Testis (tissue), 3 donors: Measurements from ENCODE around the gene TUB. TPM values are rescaled to one million over a fixed set of nuclear protein-coding genes. Genes with fewer than 3 reads are reported as not detected.

Experiments used
- DNase-seq: peaks from one replicate; pipeline ENCODE4 v3.0.0-alpha.2; 2019
- H3K27ac ChIP-seq, 2 donors: fragments of 200-600 bp; sonication (generic); one replicate each; pipeline ENCODE4 v1.5.1; 2019
- H3K27me3 ChIP-seq: fragments of 200-600 bp; sonication (generic); one replicate; pipeline ENCODE4 v1.5.1; 2019
- H3K36me3 ChIP-seq: fragments of 200-600 bp; sonication (generic); one replicate; pipeline ENCODE4 v1.5.1; 2017; ENCODE audit warnings: low read depth; ENCODE audit errors: missing control alignments
- H3K4me1 ChIP-seq: fragments of 200-600 bp; sonication (generic); one replicate; pipeline ENCODE4 v1.5.1; 2019
- H3K4me3 ChIP-seq, 2 donors: fragments of 200-600 bp; sonication (generic); one replicate each; pipeline ENCODE4 v1.5.1; 2017 to 2019
- H3K9me3 ChIP-seq: fragments of 200-600 bp; sonication (generic); one replicate; pipeline ENCODE4 v1.5.1; 2017
- POLR2A ChIP-seq: fragments of 450-650 bp; IDR thresholded peaks from one replicate; pipeline ENCODE4 v1.6.1; 2017; ENCODE audit warnings: antibody characterized with exemption, mild to moderate bottlenecking, moderate library complexity
- WGBS, 2 donors: methylation state at CpG; one replicate each; pipeline ENCODE4 v1.1.5; 2018; 5-methylcytosine and 5-hydroxymethylcytosine counted together
- intact Hi-C: fragments of 100-400 bp; cut with DNase I; formaldehyde crosslinking; loops from one replicate; pipeline ENCODE4 v1.15.1; 2023; ENCODE audit warnings: low total_unique reads
- polyA plus RNA-seq: library from polyadenylated mRNA; stranded (reverse); fragments of 350-450 nt; fragmentation: Illumina TruSeq; extraction: RNeasy Lipid Tissue Mini Kit (QIAGEN cat#74804); gene quantifications from one replicate; pipeline ENCODE4 v1.2.3, GENCODE V29; 2014; ENCODE audit warnings: low read depth, low replicate concordance; ENCODE audit not compliant: insufficient read depth
- total RNA-seq, 2 donors: library from RNA; depleted of rRNA; stranded (reverse); fragments of >200 nt; gene quantifications; one replicate each; pipeline ENCODE4 v1.2.3, GENCODE V29; 2016
- TF ChIP-seq, protein P1 (sequence below), 3 experiments: fragments of 450-650 bp in 2 of 3; fragments of 200-600 bp in 1 of 3; sonication (generic) in 1 of 3; IDR thresholded peaks; one replicate each; pipeline ENCODE4 v1.5.1; 2016 to 2019; ENCODE audit warnings: antibody characterized with exemption in 3 of 3, mild to moderate bottlenecking in 2 of 3, moderate library complexity in 1 of 3

TUB gene
- total and polyA plus RNA-seq, 3 donors from 2014 or later = 8.9 to 16.5 (median 15.6) TPM

DNA sequence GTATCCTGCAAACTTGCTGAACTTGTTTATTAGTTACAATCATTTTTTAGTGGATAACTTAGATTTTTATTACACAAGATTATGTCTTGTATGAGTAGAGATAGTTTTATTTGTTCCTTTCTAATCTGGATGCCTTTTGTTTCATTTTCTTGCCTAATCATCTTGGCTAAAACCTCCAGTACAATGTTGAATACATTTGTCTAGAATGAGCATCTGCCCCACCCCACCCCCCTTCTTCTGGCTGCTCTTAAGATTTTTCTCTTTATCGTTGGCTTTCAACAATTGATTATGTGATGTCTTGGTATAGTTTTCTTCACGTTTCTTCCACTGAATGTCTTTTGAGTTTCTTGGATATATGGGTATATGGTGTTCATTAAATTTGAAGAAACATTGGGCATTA, 37.3 kb upstream of the TUB start:
- Histone ChIP-seq H3K27ac (no peak overlapping the region), H3K27me3 (no peaks in the 10 kb centered on the region), H3K36me3 (no peaks in the 10 kb centered on the region), H3K9me3 (no peaks in the 10 kb centered on the region), H3K4me1 (peaks cover 6% of the 10 kb centered on the region), H3K4me3 (no peak overlapping the region)
- no peak for DNase-seq
- intact Hi-C loops = no loop called here
- TF ChIP-seq POLR2A = no peak
- TF ChIP-seq, protein P1, sequence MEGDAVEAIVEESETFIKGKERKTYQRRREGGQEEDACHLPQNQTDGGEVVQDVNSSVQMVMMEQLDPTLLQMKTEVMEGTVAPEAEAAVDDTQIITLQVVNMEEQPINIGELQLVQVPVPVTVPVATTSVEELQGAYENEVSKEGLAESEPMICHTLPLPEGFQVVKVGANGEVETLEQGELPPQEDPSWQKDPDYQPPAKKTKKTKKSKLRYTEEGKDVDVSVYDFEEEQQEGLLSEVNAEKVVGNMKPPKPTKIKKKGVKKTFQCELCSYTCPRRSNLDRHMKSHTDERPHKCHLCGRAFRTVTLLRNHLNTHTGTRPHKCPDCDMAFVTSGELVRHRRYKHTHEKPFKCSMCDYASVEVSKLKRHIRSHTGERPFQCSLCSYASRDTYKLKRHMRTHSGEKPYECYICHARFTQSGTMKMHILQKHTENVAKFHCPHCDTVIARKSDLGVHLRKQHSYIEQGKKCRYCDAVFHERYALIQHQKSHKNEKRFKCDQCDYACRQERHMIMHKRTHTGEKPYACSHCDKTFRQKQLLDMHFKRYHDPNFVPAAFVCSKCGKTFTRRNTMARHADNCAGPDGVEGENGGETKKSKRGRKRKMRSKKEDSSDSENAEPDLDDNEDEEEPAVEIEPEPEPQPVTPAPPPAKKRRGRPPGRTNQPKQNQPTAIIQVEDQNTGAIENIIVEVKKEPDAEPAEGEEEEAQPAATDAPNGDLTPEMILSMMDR (IDR thresholded peaks at IDR 0.05) = no peak
- WGBS, 2 donors = 61 to 65% methylated on average over 2 of the region's 2 CpGs

DNA sequence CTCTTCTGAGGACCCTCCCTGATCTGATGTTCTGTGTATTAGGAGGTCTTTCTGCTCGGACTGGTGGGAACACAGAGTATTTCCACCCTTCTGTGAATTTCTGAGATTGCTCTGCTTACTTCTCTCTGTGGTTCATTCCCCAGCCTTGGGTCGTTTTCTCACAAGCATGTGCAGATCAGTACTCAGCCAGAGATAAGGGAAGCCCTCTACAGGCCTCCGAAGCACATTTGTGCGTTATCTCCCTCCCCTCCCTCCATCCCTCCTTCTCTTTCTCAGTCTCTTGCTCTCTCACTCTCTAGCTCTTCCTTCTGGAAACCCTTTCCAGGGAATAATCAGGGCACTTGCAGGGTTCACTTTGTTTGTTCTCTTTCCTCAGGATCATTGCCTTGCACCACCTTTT, 35.2 kb upstream of the TUB start:
- Histone ChIP-seq H3K27me3 (no peaks in the 10 kb centered on the region), H3K9me3 (no peaks in the 10 kb centered on the region), H3K4me3 (no peak overlapping the region), H3K27ac (peak overlapping the region in 1 of 2 donors; percentile 54), H3K4me1 (peaks cover 6% of the 10 kb centered on the region), H3K36me3 (no peaks in the 10 kb centered on the region)
- whole genome bisulfite sequencing, 2 donors = 23 to 47% methylated on average over 4 of the region's 4 CpGs
- no peak for DNase-seq
- no peak for TF ChIP-seq POLR2A
- TF ChIP-seq, protein P1 (IDR thresholded peaks at IDR 0.05) = no peak
- intact Hi-C loops = no loop called here

DNA sequence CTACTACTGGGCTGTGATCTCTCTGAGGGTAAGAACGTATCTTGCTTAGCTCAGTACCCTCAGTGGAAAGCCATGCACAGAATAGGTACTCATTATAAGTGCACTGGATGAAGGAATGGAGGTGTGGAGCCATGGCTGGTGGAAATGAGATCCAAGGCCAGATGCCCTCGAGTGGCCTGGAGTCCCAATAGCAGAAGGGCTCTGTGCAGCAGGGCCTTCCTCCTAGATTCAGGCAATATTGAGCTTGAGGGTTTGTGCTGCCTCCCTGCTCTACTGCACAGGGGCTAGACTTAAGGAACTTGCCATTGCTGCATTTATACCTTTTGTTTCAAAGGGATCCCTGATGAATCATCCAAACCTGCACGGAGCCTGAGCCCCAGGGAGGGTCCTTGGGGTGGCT, 33.6 kb upstream of the TUB start:
- 80 to 90% methylated on average over 3 of the region's 3 CpGs for WGBS, 2 donors
- Histone ChIP-seq H3K4me3 (no peak overlapping the region), H3K4me1 (peaks cover 6% of the 10 kb centered on the region), H3K27me3 (no peaks in the 10 kb centered on the region), H3K36me3 (no peaks in the 10 kb centered on the region), H3K9me3 (no peaks in the 10 kb centered on the region), H3K27ac (no peak overlapping the region)
- TF ChIP-seq, protein P1 (IDR thresholded peaks at IDR 0.05) = no peak
- TF ChIP-seq POLR2A = no peak
- DNase-seq = no peak
- intact Hi-C loops = no loop called here

DNA sequence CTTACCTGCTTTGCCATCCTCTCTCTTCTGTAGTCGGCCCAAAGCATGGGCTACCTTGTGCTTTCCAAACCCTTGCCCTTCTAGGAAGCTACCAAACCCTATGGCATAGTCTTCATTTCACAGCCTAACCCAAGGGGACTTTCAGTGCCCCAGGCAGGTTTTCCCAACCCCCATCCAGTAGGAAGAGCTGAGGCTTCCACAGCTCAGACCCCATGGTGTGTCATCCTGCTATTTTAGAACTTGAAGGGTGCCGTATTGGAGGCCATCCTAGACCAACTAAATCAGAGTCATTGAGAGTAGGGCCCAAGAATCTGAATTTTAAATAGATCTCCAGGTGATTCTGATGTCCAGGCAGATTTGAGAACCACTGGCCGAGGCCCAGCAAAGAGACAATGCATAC, 31.9 kb upstream of the TUB start:
- peaks cover 6% of the 10 kb centered on the region for H3K4me1 ChIP-seq
- H3K4me3 ChIP-seq = no peak overlapping the region
- intact Hi-C loops = no loop called here
- no peak for DNase-seq
- H3K36me3 ChIP-seq = no peaks in the 10 kb centered on the region
- WGBS, 2 donors = 92 to 97% methylated on average over 3 of the region's 3 CpGs
- H3K27me3 ChIP-seq = no peaks in the 10 kb centered on the region
- no peaks in the 10 kb centered on the region for H3K9me3 ChIP-seq
- TF ChIP-seq, protein P1 (IDR thresholded peaks at IDR 0.05) = no peak
- no peak for TF ChIP-seq POLR2A
- no peak overlapping the region for H3K27ac ChIP-seq

DNA sequence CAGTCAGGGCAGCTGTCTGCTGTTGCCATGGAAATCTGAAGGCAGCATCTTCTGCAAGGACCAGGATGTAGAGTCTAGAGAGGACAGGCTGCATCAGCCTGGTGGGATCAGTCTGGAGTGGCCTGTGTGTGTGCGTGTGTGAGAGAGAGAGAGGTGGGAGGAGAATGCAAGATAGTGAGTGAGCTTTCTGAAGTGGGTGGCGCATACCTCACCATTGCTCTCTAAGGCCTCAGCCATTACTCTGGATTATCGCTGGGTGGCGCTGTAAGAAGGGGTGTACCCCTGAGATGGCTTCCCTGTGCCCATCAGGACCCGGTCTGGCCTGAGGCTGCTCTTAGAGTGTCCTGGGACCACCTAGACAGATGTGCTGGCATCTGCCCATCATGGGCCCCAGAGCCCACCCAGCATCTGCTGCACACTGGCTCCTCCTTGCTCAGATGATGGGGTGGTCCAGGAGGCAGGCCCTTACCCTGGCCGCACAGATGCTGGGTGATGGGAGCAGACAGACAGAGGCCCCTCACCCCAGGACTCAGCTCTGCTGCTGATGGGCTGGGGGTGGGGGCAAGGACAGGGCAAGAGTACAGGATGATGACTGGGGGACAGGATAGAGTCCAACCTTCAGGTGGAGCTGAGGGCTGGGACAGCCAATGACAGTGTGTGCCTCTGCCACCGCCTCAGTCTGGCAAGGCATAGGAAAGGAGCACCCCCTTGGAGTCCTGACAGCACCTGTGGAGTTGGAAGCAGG, 25.7 kb upstream of the TUB start:
- WGBS, 2 donors = 52 to 80% methylated on average over 6 to 7 of the region's 7 CpGs
- H3K4me3 ChIP-seq = no peak overlapping the region
- H3K27me3 ChIP-seq = no peaks in the 10 kb centered on the region
- no peak overlapping the region for H3K27ac ChIP-seq
- intact Hi-C loops = no loop called here
- no peaks in the 10 kb centered on the region for H3K36me3 ChIP-seq
- peak; percentile 12 for DNase-seq
- peaks cover 13% of the 10 kb centered on the region for H3K4me1 ChIP-seq
- no peaks in the 10 kb centered on the region for H3K9me3 ChIP-seq
- TF ChIP-seq, protein P1 (IDR thresholded peaks at IDR 0.05) = no peak
- TF ChIP-seq POLR2A = no peak
